GM13976 (cell line): Measurements from ENCODE around the gene LYRM4.

ENCODE experiments used
- DNase-seq: peaks from one replicate; pipeline ENCODE4 v3.0.0; 2012; ENCODE audit warnings: low spot score
- CTCF ChIP-seq: IDR thresholded peaks from 2 replicates; pipeline ENCODE4 v1.5.1; 2012; ENCODE audit warnings: borderline replicate concordance, mild to moderate bottlenecking; ENCODE audit not compliant: insufficient read depth; ENCODE audit errors: extremely low read depth, missing control alignments, control extremely low read depth
- in situ Hi-C: fragments of 300-500 bp; cut with MboI; formaldehyde crosslinking; loops from one replicate; pipeline ENCODE4 v1.12.0; 2022; ENCODE audit warnings: low sequenced_read_pairs, mixed read lengths, inconsistent platforms; ENCODE audit not compliant: unreplicated experiment

LYRM4 gene

GRCh38 chr6:5238336-5238735 lies 22.4 kb downstream of the LYRM4 start:
- in situ Hi-C loops: no loop called here
- DNase-seq: no peak
- no peak for TF ChIP-seq CTCF

- in situ Hi-C loops: no loop called here
- no peak for TF ChIP-seq CTCF
- DNase-seq: no peak
Measured at GRCh38 chr6:5237805-5238204, 22.9 kb downstream of the LYRM4 start.

GRCh38 chr6:5235830-5236229 lies 24.9 kb downstream of the LYRM4 start:
- in situ Hi-C loops: no loop called here
- no peak for DNase-seq
- TF ChIP-seq CTCF: no peak

GRCh38 chr6:5234874-5235273 lies 25.9 kb downstream of the LYRM4 start:
- no peak for TF ChIP-seq CTCF

GRCh38 chr6:5231289-5231688 lies 29.5 kb downstream of the LYRM4 start:
- no peak for TF ChIP-seq CTCF
- in situ Hi-C loops: no loop called here
- DNase-seq: no peak

More at GRCh38 chr6:5234874-5235273, 25.9 kb downstream of the LYRM4 start:
- DNase-seq: no peak
- in situ Hi-C loops: no loop called here

- no peak for DNase-seq
- TF ChIP-seq CTCF: no peak
- in situ Hi-C loops: no loop called here
Measured at GRCh38 chr6:5230081-5230480, 30.7 kb downstream of the LYRM4 start.

- no peak for DNase-seq
- TF ChIP-seq CTCF: no peak
- in situ Hi-C loops: no loop called here
Measured at GRCh38 chr6:5229356-5229755, 31.4 kb downstream of the LYRM4 start.
